Bronchial epithelial cell (primary cell): ENCODE results near the gene NLE1. TPM values are rescaled to one million over a fixed set of nuclear protein-coding genes. Genes with fewer than 3 reads are reported as not detected.
"Not testable (repeated sequence)": the region's sequence is repeated elsewhere in the genome, so short reads cannot be mapped to it uniquely, and the experiment has no call there.

ENCODE experiments used
- DNase-seq: peaks from one replicate; pipeline ENCODE4 v3.0.0-alpha.2; 2010; ENCODE audit warnings: low read depth
- FAIRE-seq: peaks from 2 replicates; lab custom pipeline; 2011; peaks lifted over from hg19 to GRCh38; lab: Jason Lieb, UNC
- H3K27me3 ChIP-seq: 2 replicates; pipeline ENCODE4 v1.5.1; 2011; ENCODE audit warnings: low read length; ENCODE audit not compliant: control insufficient read depth, insufficient read depth
- H3K36me3 ChIP-seq: 2 replicates; pipeline ENCODE4 v1.5.1; 2011; ENCODE audit warnings: low read length; ENCODE audit not compliant: control insufficient read depth, insufficient read depth
- H3K4me3 ChIP-seq: 2 replicates; pipeline ENCODE4 v1.5.1; 2011; ENCODE audit warnings: mild to moderate bottlenecking, low read depth, low read length, control low read depth
- CTCF ChIP-seq: IDR thresholded peaks from 2 replicates; pipeline ENCODE4 v1.5.1; 2011; ENCODE audit warnings: mild to moderate bottlenecking, moderate library complexity, low read length, control low read depth, inconsistent platforms; ENCODE audit not compliant: insufficient read depth, severe bottlenecking
- total RNA-seq: library from RNA; depleted of rRNA; stranded (reverse); fragments of >200 nt; gene quantifications from 2 replicates; pipeline ENCODE4 v1.2.1, GENCODE V29; 2014

The NLE1 gene
- total RNA-seq, 1 donor from 2014 or later = 32.4 TPM

GRCh38 chr17:35174835-35175334 is 32.8 kb upstream of the NLE1 start:
- Histone ChIP-seq H3K4me3 (no peak overlapping the region), H3K27me3 (peaks cover 3% of the 10 kb centered on the region), H3K36me3 (no peaks in the 10 kb centered on the region)
- FAIRE-seq (no peak), DNase-seq (no peak)
- no peak for TF ChIP-seq CTCF

GRCh38 chr17:35172321-35172720 is 30.2 kb upstream of the NLE1 start:
- H3K4me3 ChIP-seq, DNase-seq, H3K27me3 ChIP-seq, H3K36me3 ChIP-seq, FAIRE-seq: not testable (repeated sequence)

GRCh38 chr17:35171834-35172233 is 29.7 kb upstream of the NLE1 start:
- H3K27me3 ChIP-seq = peaks cover 3% of the 10 kb centered on the region
- no peak overlapping the region for H3K4me3 ChIP-seq
- FAIRE-seq (no peak), DNase-seq (peak; percentile 53)
- TF ChIP-seq CTCF = no peak
- no peaks in the 10 kb centered on the region for H3K36me3 ChIP-seq

GRCh38 chr17:35170968-35171771 is 29.1 kb upstream of the NLE1 start:
- FAIRE-seq = no peak
- no peak for TF ChIP-seq CTCF

GRCh38 chr17:35169835-35170363 is 27.8 kb upstream of the NLE1 start:
- TF ChIP-seq CTCF = no peak
- FAIRE-seq (no peak), DNase-seq (no peak)

More at GRCh38 chr17:35170968-35171771, 29.1 kb upstream of the NLE1 start:
- Histone ChIP-seq H3K36me3 (no peaks in the 10 kb centered on the region), H3K4me3 (no peak overlapping the region), H3K27me3 (peaks cover 3% of the 10 kb centered on the region)
- DNase-seq = peak; percentile 35

GRCh38 chr17:35167666-35168065 is 25.6 kb upstream of the NLE1 start:
- FAIRE-seq (peak; percentile 60), DNase-seq (peak; percentile 80)
- H3K4me3 ChIP-seq = no peak overlapping the region
- H3K27me3 ChIP-seq = no peaks in the 10 kb centered on the region
- H3K36me3 ChIP-seq = no peaks in the 10 kb centered on the region
- no peak for TF ChIP-seq CTCF

More at GRCh38 chr17:35169835-35170363, 27.8 kb upstream of the NLE1 start:
- H3K36me3 ChIP-seq = no peaks in the 10 kb centered on the region
- H3K4me3 ChIP-seq = no peak overlapping the region
- H3K27me3 ChIP-seq = no peaks in the 10 kb centered on the region
